DND-41 (cell line): ENCODE data around the gene PLEKHA5.

Source experiments
- ATAC-seq: fragments of 200-7000 bp; cut with Tn5 transposase; 3 replicates; pipeline ENCODE4 v1.9.1; 2021; ENCODE audit warnings: low read depth; ENCODE audit not compliant: insufficient read depth
- DNase-seq: peaks from one replicate; pipeline ENCODE4 v3.0.0-alpha.2; 2020
- H2AFZ ChIP-seq: 2 replicates; pipeline ENCODE4 v1.6.0; 2012; ENCODE audit warnings: low read depth, low read length
- H3K27ac ChIP-seq: 2 replicates; pipeline ENCODE4 v1.5.1; 2012; ENCODE audit warnings: low read length, inconsistent platforms
- H3K27me3 ChIP-seq: fragments of 200-600 bp; sonication (generic); 2 replicates; pipeline ENCODE4 v1.6.0; 2012; ENCODE audit warnings: low read length, mild to moderate bottlenecking, inconsistent platforms; ENCODE audit not compliant: insufficient read depth, poor library complexity
- H3K36me3 ChIP-seq: 2 replicates; pipeline ENCODE4 v1.5.1; 2012; ENCODE audit warnings: low read length, inconsistent platforms; ENCODE audit not compliant: insufficient read depth
- H3K4me1 ChIP-seq: 2 replicates; pipeline ENCODE4 v1.5.1; 2012; ENCODE audit warnings: mild to moderate bottlenecking, low read length; ENCODE audit not compliant: insufficient read depth
- H3K4me2 ChIP-seq: 2 replicates; pipeline ENCODE4 v1.6.0; 2012; ENCODE audit warnings: mild to moderate bottlenecking, moderate library complexity, low read length, inconsistent platforms; ENCODE audit not compliant: insufficient read depth
- H3K4me3 ChIP-seq, 2 experiments: fragments of 200-600 bp in 1 of 2; shearing (Covaris generic) in 1 of 2; 2 replicates each; pipeline ENCODE4 v1.5.1; 2012 to 2016; ENCODE audit warnings: inconsistent platforms in 2 of 2, low read length in 2 of 2, mild to moderate bottlenecking in 2 of 2, low read depth in 1 of 2, moderate library complexity in 1 of 2
- H3K79me2 ChIP-seq: 2 replicates; pipeline ENCODE4 v1.6.0; 2012; ENCODE audit warnings: low read length, inconsistent platforms; ENCODE audit not compliant: insufficient read depth
- H3K9ac ChIP-seq: 2 replicates; pipeline ENCODE4 v1.6.0; 2012; ENCODE audit warnings: low read depth, mild to moderate bottlenecking, inconsistent platforms, low read length, moderate library complexity
- H3K9me3 ChIP-seq: 2 replicates; pipeline ENCODE4 v1.5.1; 2012; ENCODE audit warnings: low read length, moderate library complexity, mild to moderate bottlenecking, inconsistent platforms; ENCODE audit not compliant: insufficient read depth, severe bottlenecking
- H4K20me1 ChIP-seq: 2 replicates; pipeline ENCODE4 v1.6.0; 2012; ENCODE audit warnings: low read length; ENCODE audit not compliant: insufficient read depth
- EZH2 ChIP-seq: IDR thresholded peaks from 3 replicates; pipeline ENCODE4 v1.6.1; 2012; ENCODE audit warnings: borderline replicate concordance, low read depth, mild to moderate bottlenecking, moderate library complexity, low read length, inconsistent platforms; ENCODE audit not compliant: severe bottlenecking
- TF ChIP-seq, protein P1 (sequence below): IDR thresholded peaks from 2 replicates; pipeline ENCODE4 v1.5.1; 2012; ENCODE audit warnings: borderline replicate concordance, low read length, moderate library complexity, mild to moderate bottlenecking; ENCODE audit not compliant: poor library complexity, severe bottlenecking; ENCODE audit errors: extremely low read depth

PLEKHA5 gene

DNA sequence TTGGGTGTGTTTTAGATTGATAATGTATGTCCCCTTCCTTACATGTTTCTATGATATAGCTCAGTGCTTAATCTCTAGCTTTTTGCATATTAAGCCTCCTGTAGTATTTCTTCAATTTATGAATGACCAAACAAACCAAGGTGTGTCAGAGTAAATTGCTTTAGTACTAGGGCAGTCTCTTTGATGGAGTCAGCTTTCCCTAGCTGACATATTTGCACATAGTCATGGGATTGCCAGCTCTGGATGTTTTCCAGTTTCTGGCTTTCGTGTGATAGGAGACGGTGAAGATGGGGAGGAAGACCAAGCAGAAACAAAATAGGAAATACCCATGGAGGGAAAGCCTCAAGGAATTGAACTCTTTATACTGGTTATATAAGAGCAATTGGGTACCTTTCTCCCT lies 148.9 kb downstream of the PLEKHA5 start:
- ATAC-seq (no peak), DNase-seq (no peak)
- Histone ChIP-seq H3K9ac (no peak overlapping the region), H3K79me2 (no peaks in the 10 kb centered on the region), H3K4me3 (no peak overlapping the region), H3K4me1 (peaks cover 17% of the 10 kb centered on the region), H3K36me3 (peaks cover 17% of the 10 kb centered on the region), H3K9me3 (no peaks in the 10 kb centered on the region), H2AFZ (no peak overlapping the region), H3K27ac (no peak overlapping the region), H3K27me3 (no peaks in the 10 kb centered on the region), H4K20me1 (no peaks in the 10 kb centered on the region), H3K4me2 (no peak overlapping the region)
- TF ChIP-seq EZH2 = no peak

DNA sequence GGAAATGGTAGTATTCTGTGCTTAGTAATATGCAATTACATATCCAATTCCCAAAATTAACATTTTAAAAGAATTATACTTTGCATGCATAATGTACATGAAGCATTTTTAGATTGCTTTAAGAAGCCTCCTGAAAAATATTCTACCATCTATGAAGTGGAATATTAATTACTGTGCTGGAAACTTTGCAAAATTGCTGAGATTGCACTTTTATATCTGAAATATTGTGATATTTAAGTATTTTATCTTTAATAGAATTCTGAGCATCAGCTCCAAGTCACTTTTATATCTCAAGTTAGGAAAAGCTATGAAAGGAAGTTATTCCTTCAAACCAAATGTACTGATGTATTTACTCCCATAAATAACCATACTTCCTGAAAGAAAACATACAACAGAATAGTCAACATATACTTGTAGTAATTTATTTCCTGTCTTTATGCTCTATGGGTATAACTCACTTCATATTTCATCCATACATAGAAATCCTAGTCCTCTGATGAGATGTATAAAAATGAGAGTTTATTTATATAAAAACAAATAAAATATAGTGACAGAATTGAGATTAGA lies 152.7 kb downstream of the PLEKHA5 start:
- H3K4me2 ChIP-seq = no peak overlapping the region
- no peak overlapping the region for H2AFZ ChIP-seq
- H3K27me3 ChIP-seq = no peaks in the 10 kb centered on the region
- DNase-seq (no peak), ATAC-seq (no peak)
- no peak overlapping the region for H3K9ac ChIP-seq
- H3K79me2 ChIP-seq = no peaks in the 10 kb centered on the region
- no peaks in the 10 kb centered on the region for H4K20me1 ChIP-seq
- H3K9me3 ChIP-seq = no peaks in the 10 kb centered on the region
- H3K36me3 ChIP-seq = peaks cover 6% of the 10 kb centered on the region
- H3K4me3 ChIP-seq = no peak overlapping the region
- no peaks in the 10 kb centered on the region for H3K4me1 ChIP-seq
- H3K27ac ChIP-seq = no peak overlapping the region
- no peak for TF ChIP-seq EZH2
- TF ChIP-seq, protein P1, sequence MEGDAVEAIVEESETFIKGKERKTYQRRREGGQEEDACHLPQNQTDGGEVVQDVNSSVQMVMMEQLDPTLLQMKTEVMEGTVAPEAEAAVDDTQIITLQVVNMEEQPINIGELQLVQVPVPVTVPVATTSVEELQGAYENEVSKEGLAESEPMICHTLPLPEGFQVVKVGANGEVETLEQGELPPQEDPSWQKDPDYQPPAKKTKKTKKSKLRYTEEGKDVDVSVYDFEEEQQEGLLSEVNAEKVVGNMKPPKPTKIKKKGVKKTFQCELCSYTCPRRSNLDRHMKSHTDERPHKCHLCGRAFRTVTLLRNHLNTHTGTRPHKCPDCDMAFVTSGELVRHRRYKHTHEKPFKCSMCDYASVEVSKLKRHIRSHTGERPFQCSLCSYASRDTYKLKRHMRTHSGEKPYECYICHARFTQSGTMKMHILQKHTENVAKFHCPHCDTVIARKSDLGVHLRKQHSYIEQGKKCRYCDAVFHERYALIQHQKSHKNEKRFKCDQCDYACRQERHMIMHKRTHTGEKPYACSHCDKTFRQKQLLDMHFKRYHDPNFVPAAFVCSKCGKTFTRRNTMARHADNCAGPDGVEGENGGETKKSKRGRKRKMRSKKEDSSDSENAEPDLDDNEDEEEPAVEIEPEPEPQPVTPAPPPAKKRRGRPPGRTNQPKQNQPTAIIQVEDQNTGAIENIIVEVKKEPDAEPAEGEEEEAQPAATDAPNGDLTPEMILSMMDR = no peak

DNA sequence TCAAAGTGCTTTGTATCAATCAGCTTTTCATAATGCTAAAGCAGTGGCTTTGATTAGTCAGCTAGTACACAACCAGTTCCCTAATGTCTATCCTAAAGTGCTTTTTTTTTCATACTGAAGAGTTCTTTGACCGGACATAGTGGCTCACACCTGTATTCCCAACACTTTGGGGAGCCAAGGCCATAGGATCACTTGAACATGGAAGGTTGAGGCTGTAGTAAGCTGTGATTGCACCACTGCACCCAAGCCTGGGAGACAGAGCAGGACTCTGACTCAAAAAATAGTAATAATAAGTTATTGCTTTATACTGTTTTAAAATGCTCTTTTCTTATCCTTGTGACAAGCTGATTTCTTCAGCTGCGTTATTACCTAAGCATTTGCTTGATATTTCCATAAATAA lies 155.1 kb downstream of the PLEKHA5 start:
- Histone ChIP-seq H3K27ac (no peak overlapping the region), H3K9me3 (no peaks in the 10 kb centered on the region), H3K79me2 (no peaks in the 10 kb centered on the region), H3K4me2 (no peak overlapping the region), H2AFZ (no peak overlapping the region), H3K27me3 (no peaks in the 10 kb centered on the region), H3K4me1 (no peaks in the 10 kb centered on the region), H3K9ac (no peak overlapping the region), H3K4me3 (no peak overlapping the region), H4K20me1 (no peaks in the 10 kb centered on the region), H3K36me3 (peaks cover 6% of the 10 kb centered on the region)
- DNase-seq (no peak), ATAC-seq (no peak)
- no peak for TF ChIP-seq EZH2
- TF ChIP-seq, protein P1 = no peak

DNA sequence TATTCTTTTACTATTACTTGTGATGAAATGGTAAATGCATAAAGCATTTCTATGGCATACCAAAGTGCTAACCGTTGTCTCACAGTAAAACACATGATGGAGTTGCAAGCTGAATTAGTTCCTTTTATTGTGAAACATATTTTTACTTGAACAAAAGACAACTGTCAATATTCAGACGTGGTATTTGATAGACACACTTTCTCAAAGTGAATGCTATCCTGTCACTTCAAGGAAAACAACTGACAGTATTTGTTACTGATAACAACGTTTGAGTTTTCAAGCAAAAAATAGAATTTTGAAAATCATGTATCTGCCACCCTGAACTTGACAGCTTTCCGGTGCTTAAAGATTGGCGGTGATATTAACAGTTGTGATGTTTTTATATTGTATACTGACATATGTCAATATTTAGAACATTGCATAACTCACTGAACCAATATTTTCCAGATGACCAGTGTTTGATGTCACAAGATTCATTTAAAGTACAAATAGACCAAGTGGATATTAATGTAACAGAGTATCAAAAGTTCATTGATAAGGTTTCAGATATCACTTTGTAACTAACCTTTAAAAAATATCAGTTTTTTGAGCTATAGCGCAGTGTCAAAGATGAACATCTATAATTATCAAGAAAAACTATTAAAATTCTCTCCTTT lies 156.4 kb downstream of the PLEKHA5 start:
- H3K4me2 ChIP-seq = no peak overlapping the region

More for the DNA sequence above, 156.4 kb downstream of the PLEKHA5 start:
- Histone ChIP-seq H3K4me1 (no peaks in the 10 kb centered on the region), H3K9ac (no peak overlapping the region), H3K79me2 (no peaks in the 10 kb centered on the region), H4K20me1 (no peaks in the 10 kb centered on the region), H3K27ac (no peak overlapping the region), H3K27me3 (no peaks in the 10 kb centered on the region), H3K4me3 (no peak overlapping the region), H3K9me3 (no peaks in the 10 kb centered on the region), H3K36me3 (peaks cover 13% of the 10 kb centered on the region), H2AFZ (no peak overlapping the region)
- DNase-seq = no peak
- no peak for ATAC-seq
- no peak for TF ChIP-seq EZH2
- TF ChIP-seq, protein P1 = no peak
